Gastroesophageal sphincter (tissue), 4 donors: ENCODE measurements around the gene UBE2F. TPM values are rescaled to one million over a fixed set of nuclear protein-coding genes. Genes with fewer than 3 reads are reported as not detected.
"Not testable (repeated sequence)": the region's sequence is repeated elsewhere in the genome, so short reads cannot be mapped to it uniquely, and the experiment has no call there.

ENCODE experiments used
- ATAC-seq: fragments of 150-250 bp; one replicate; pipeline ENCODE4 v1.9.1; 2016; ENCODE audit warnings: mild to moderate bottlenecking, moderate library complexity
- H3K27ac ChIP-seq, 4 donors: fragments of 200-600 bp; sonication (generic) in 3 of 4; 1 replicate in 3 of 4; 2 replicates in 1 of 4; pipeline ENCODE4 v1.5.1; 2016 to 2019
- H3K27me3 ChIP-seq: fragments of 200-600 bp; sonication (generic); one replicate; pipeline ENCODE4 v1.5.1; 2019
- H3K36me3 ChIP-seq, 2 donors: fragments of 200-600 bp; sonication (generic); one replicate each; pipeline ENCODE4 v1.5.1; 2019; ENCODE audit warnings: control low read depth in 1 of 2
- H3K4me1 ChIP-seq, 3 donors: fragments of 200-600 bp; sonication (generic); 1 replicate in 2 of 3; 2 replicates in 1 of 3; pipeline ENCODE4 v1.5.1; 2016 to 2019; ENCODE audit warnings: control low read depth in 2 of 3
- H3K4me3 ChIP-seq, 2 donors: fragments of 200-600 bp; sonication (generic); one replicate each; pipeline ENCODE4 v1.5.1; 2019; ENCODE audit warnings: mild to moderate bottlenecking in 1 of 2, moderate library complexity in 1 of 2
- H3K9me3 ChIP-seq, 3 donors: fragments of 200-600 bp; sonication (generic); one replicate each; pipeline ENCODE4 v1.5.1; 2017 to 2019; ENCODE audit warnings: control low read depth in 2 of 3
- CTCF ChIP-seq, 4 experiments: fragments of 200-600 bp in 2 of 4; fragments of 450-650 bp in 2 of 4; sonication (generic) in 1 of 4; IDR thresholded peaks; one replicate each; pipeline ENCODE4 v1.5.1; 2017 to 2019; ENCODE audit warnings: antibody characterized with exemption in 4 of 4, mild to moderate bottlenecking in 2 of 4, moderate library complexity in 2 of 4
- EP300 ChIP-seq: sonication (generic); formaldehyde crosslinking; IDR thresholded peaks from one replicate; pipeline ENCODE4 v1.6.1; 2017; ENCODE audit warnings: antibody characterized with exemption, mild to moderate bottlenecking
- POLR2A ChIP-seq, 2 donors: fragments of 450-650 bp; IDR thresholded peaks; one replicate each; pipeline ENCODE4 v1.6.1; 2017; ENCODE audit warnings: antibody characterized with exemption in 2 of 2, mild to moderate bottlenecking in 2 of 2, moderate library complexity in 1 of 2
- POLR2AphosphoS5 ChIP-seq: sonication (generic); formaldehyde crosslinking; IDR thresholded peaks from one replicate; pipeline ENCODE4 v1.6.1; 2017; ENCODE audit warnings: antibody characterized with exemption
- WGBS, 2 donors: methylation state at CpG; one replicate each; pipeline ENCODE4 v1.1.5; 2018; ENCODE audit warnings: low coverage in 1 of 2; 5-methylcytosine and 5-hydroxymethylcytosine counted together
- total RNA-seq, 4 donors: library from RNA; depleted of rRNA; stranded (reverse); fragments of >200 nt; gene quantifications; one replicate each; pipeline ENCODE4 v1.1.0, GENCODE V29; 2016

The UBE2F gene
- total RNA-seq, 4 donors from 2014 or later: 85.0 to 99.5 (median 96.3) TPM

- no peak for ATAC-seq
- WGBS, 2 donors: 94 to 98% methylated on average over 2 to 3 of the region's 8 CpGs
- no peak overlapping the region for H3K27ac ChIP-seq
- H3K9me3 ChIP-seq: no peaks in the 10 kb centered on the region
- H3K36me3 ChIP-seq: peaks cover 0 to 83% of the 10 kb centered on the region in 2 donors
- no peak overlapping the region for H3K4me3 ChIP-seq
- no peaks in the 10 kb centered on the region for H3K4me1 ChIP-seq
- H3K27me3 ChIP-seq: no peaks in the 10 kb centered on the region
- TF ChIP-seq POLR2AphosphoS5 (no peak), EP300 (no peak), CTCF (IDR thresholded peaks at IDR 0.05) (no peak), POLR2A (IDR thresholded peaks at IDR 0.05) (no peak)
These were observed 63.8 kb downstream of the UBE2F start for GRCh38 chr2:238030422-238031155.

DNA sequence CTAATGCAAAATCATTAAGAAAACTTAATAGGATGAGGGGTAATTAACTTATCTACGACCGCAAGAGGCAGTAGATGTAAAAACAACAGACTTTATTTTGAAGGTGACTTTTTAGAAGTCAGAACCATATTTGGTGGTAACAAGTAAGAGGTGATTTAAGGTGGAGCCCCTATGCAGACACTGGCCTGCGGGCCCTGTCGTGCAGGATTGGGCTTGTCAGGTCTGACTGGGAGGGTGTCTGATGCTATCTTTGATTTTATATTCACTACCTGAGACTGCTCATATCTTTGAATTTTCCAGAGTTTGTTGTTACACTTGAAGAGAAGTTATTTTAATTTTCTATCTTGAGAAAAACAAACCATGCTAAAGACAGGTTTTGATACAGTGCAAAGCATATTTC, 64.9 kb downstream of the UBE2F start:
- ATAC-seq: no peak
- TF ChIP-seq EP300 (no peak), POLR2AphosphoS5 (no peak), CTCF (IDR thresholded peaks at IDR 0.05) (no peak), POLR2A (IDR thresholded peaks at IDR 0.05) (no peak)
- no peaks in the 10 kb centered on the region for H3K9me3 ChIP-seq
- no peaks in the 10 kb centered on the region for H3K4me1 ChIP-seq
- no peak overlapping the region for H3K27ac ChIP-seq
- H3K36me3 ChIP-seq: peaks cover 0 to 83% of the 10 kb centered on the region in 2 donors
- no peak overlapping the region for H3K4me3 ChIP-seq
- WGBS, 2 donors: 89 to 94% methylated on average over 4 of the region's 4 CpGs
- no peaks in the 10 kb centered on the region for H3K27me3 ChIP-seq

- Histone ChIP-seq H3K9me3 (no peaks in the 10 kb centered on the region), H3K27ac (no peak overlapping the region), H3K27me3 (no peaks in the 10 kb centered on the region), H3K36me3 (peaks cover 0 to 83% of the 10 kb centered on the region in 2 donors), H3K4me3 (no peak overlapping the region), H3K4me1 (no peaks in the 10 kb centered on the region)
- TF ChIP-seq POLR2AphosphoS5 (no peak), EP300 (no peak), CTCF (IDR thresholded peaks at IDR 0.05) (no peak), POLR2A (IDR thresholded peaks at IDR 0.05) (no peak)
- no peak for ATAC-seq
- WGBS, 2 donors: 75 to 76% methylated on average over 1 to 4 of the region's 4 CpGs
These were observed 66.0 kb downstream of the UBE2F start for GRCh38 chr2:238032755-238033337.

DNA sequence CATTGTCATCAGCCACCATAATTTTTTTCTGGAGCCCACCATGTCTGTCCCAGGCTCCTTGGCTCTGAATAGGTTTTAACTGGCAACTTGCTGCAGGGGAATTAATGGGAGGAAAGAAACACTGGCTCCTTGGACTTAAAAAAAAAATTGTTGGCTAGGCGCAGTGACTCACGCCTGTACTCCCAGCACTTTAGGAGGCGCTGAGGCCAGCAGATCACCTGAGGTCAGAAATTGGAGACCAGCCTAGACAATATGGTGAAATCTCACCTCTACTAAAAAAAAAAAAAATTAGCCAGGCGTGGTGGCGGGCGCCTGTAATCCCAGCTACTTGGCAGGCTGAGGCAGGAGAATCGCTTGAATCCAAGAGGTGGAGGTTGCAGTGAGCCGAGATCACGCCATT, 67.2 kb downstream of the UBE2F start:
- H3K4me1 ChIP-seq, ATAC-seq, H3K4me3 ChIP-seq, H3K27ac ChIP-seq, H3K9me3 ChIP-seq, H3K27me3 ChIP-seq: not testable (repeated sequence)
- peaks cover 0 to 91% of the 10 kb centered on the region in 2 donors for H3K36me3 ChIP-seq
- WGBS, 2 donors: 96 to 100% methylated on average over 1 to 4 of the region's 9 CpGs

DNA sequence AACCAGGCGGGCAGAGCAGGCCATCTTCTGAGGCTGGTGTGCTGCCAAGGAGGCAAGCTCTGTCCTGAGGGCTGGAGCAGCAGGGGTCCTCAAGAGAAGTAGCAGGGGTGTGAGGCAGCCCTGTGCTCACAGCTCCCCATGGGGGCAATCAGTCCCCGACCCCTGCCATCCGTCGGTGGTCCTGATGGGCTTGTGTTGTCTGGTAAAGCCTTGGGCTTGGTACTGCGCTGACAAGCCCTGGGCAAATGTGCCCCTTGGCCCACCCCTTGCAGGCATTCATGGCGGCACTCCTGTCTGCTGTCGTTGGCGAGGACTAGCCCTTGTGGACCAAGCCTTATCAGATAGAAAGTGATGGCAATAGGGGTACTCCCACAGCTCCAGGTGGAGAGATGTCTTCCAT, 71.4 kb downstream of the UBE2F start:
- ATAC-seq: no peak
- Histone ChIP-seq H3K4me3 (no peak overlapping the region), H3K9me3 (no peaks in the 10 kb centered on the region), H3K4me1 (no peaks in the 10 kb centered on the region), H3K27me3 (no peaks in the 10 kb centered on the region), H3K27ac (no peak overlapping the region), H3K36me3 (peaks cover 0 to 96% of the 10 kb centered on the region in 2 donors)
- no CpG with 5 or more reads among the region's 8 CpGs for WGBS, 2 donors
- TF ChIP-seq POLR2AphosphoS5 (no peak), POLR2A (IDR thresholded peaks at IDR 0.05) (no peak), EP300 (no peak), CTCF (IDR thresholded peaks at IDR 0.05) (no peak)
